Activated CD8-positive, alpha-beta T cell treated with anti-CD3 and anti-CD28 coated beads for 36 hours (primary cell): Measurements from ENCODE around the gene CCDC66. TPM values are rescaled to one million over a fixed set of nuclear protein-coding genes. Genes with fewer than 3 reads are reported as not detected.

Experiments used
- ATAC-seq: fragments of 200-7000 bp; cut with Tn5 transposase; one replicate; pipeline ENCODE4 v1.10.0; 2021; ENCODE audit warnings: mild to moderate bottlenecking, moderate library complexity
- CTCF ChIA-PET: fragments of 350-600 bp; sonication (Branson Sonifier 250); formaldehyde crosslinking; loops from one replicate; lab custom pipeline; 2021; ENCODE audit warnings: antibody characterized with exemption; lab: Charles Lee
- POLR2A ChIA-PET: fragments of 350-600 bp; sonication (Branson Sonifier 250); formaldehyde crosslinking; loops from one replicate; lab custom pipeline; 2021; ENCODE audit warnings: antibody characterized with exemption; lab: Charles Lee
- DNase-seq: peaks from one replicate; pipeline ENCODE4 v3.0.0-alpha.2; 2020
- H3K27ac Mint-ChIP-seq: one replicate; pipeline ENCODE4 v1.8.0; 2021; ENCODE audit warnings: mild to moderate bottlenecking, mixed read lengths
- H3K27me3 Mint-ChIP-seq: one replicate; pipeline ENCODE4 v1.8.0; 2021; ENCODE audit warnings: mixed read lengths
- H3K36me3 Mint-ChIP-seq: one replicate; pipeline ENCODE4 v1.8.0; 2021; ENCODE audit warnings: low read depth, mixed read lengths
- H3K4me1 Mint-ChIP-seq: one replicate; pipeline ENCODE4 v1.8.0; 2021; ENCODE audit warnings: low read depth, mixed read lengths
- H3K4me3 Mint-ChIP-seq: one replicate; pipeline ENCODE4 v1.8.0; 2021; ENCODE audit warnings: mild to moderate bottlenecking, moderate library complexity, mixed read lengths
- H3K9me3 Mint-ChIP-seq: one replicate; pipeline ENCODE4 v1.8.0; 2021; ENCODE audit warnings: mixed read lengths
- CTCF ChIP-seq: fragments of 200-600 bp; IDR thresholded peaks from one replicate; pipeline ENCODE4 v1.8.0; 2022; ENCODE audit warnings: antibody characterized with exemption, mild to moderate bottlenecking
- intact Hi-C: fragments of 100-400 bp; cut with micrococcal nuclease; formaldehyde crosslinking; loops from one replicate; pipeline ENCODE4 v1.10.0; 2022
- total RNA-seq, 2 experiments: library from RNA; stranded (reverse); gene quantifications; one replicate each; pipeline ENCODE4 v1.2.3, GENCODE V29; 2021

CCDC66 gene
- total RNA-seq, 2 experiments from 2014 or later, result 21.1 to 22.1 TPM

- ChIA-PET CTCF (no interaction called here), POLR2A (no interaction called here)
- DNase-seq (no peak), ATAC-seq (no peak)
- Mint-ChIP-seq H3K9me3 (no peaks in the 10 kb centered on the region), H3K4me3 (no peak overlapping the region), H3K4me1 (peaks cover 13% of the 10 kb centered on the region), H3K36me3 (peaks cover 56% of the 10 kb centered on the region), H3K27me3 (no peaks in the 10 kb centered on the region), H3K27ac (peak overlapping the region; percentile 51)
- intact Hi-C loops, result no loop called here
- TF ChIP-seq CTCF, result no peak
Measured at GRCh38 chr3:56621681-56622080, 64.7 kb downstream of the CCDC66 start.

GRCh38 chr3:56622381-56622780 lies 65.4 kb downstream of the CCDC66 start:
- intact Hi-C loops, result no loop called here
- ChIA-PET CTCF (no interaction called here), POLR2A (no interaction called here)
- Mint-ChIP-seq H3K4me3 (no peak overlapping the region), H3K27ac (no peak overlapping the region), H3K9me3 (no peaks in the 10 kb centered on the region), H3K36me3 (peaks cover 57% of the 10 kb centered on the region), H3K27me3 (no peaks in the 10 kb centered on the region), H3K4me1 (peaks cover 13% of the 10 kb centered on the region)
- TF ChIP-seq CTCF, result no peak
- DNase-seq (no peak), ATAC-seq (no peak)

- H3K4me3 Mint-ChIP-seq, result no peak overlapping the region
- H3K4me1 Mint-ChIP-seq, result peaks cover 13% of the 10 kb centered on the region
- H3K9me3 Mint-ChIP-seq, result no peaks in the 10 kb centered on the region
- ATAC-seq, result no peak
- H3K27me3 Mint-ChIP-seq, result no peaks in the 10 kb centered on the region
- intact Hi-C loops, result no loop called here
- CTCF ChIA-PET, result interaction anchor here (3.1 kb wide), 1 partner anchor 11 kb away, joined by 14 read pairs; no protein-coding TSS in a partner anchor
- POLR2A ChIA-PET, result interaction anchor here (0.6 to 2.8 kb wide), 3 partner anchors 11 to 68 kb away, joined by 3 to 8 read pairs (median 3); partner anchors contain the start of gene CCDC66
- H3K36me3 Mint-ChIP-seq, result peaks cover 46% of the 10 kb centered on the region
- DNase-seq, result no peak
- no peak overlapping the region for H3K27ac Mint-ChIP-seq
- TF ChIP-seq CTCF, result no peak
Measured at GRCh38 chr3:56624725-56625124, 67.8 kb downstream of the CCDC66 start.

GRCh38 chr3:56629047-56629446 lies 72.1 kb downstream of the CCDC66 start:
- ATAC-seq, result no peak
- CTCF ChIA-PET, result interaction anchor here (1.1 to 1.6 kb wide), 4 partner anchors 12 to 170 kb away, joined by 3 to 4 read pairs (median 3); partner anchors contain the start of gene TASOR

More at GRCh38 chr3:56629047-56629446, 72.1 kb downstream of the CCDC66 start:
- POLR2A ChIA-PET, result interaction anchor here (0.9 kb wide), 1 partner anchor 16 kb away, joined by 3 read pairs; no protein-coding TSS in a partner anchor
- TF ChIP-seq CTCF, result no peak
- no peak overlapping the region for H3K4me3 Mint-ChIP-seq
- intact Hi-C loops, result no loop called here
- no peak overlapping the region for H3K27ac Mint-ChIP-seq
- peaks cover 8% of the 10 kb centered on the region for H3K4me1 Mint-ChIP-seq
- no peaks in the 10 kb centered on the region for H3K9me3 Mint-ChIP-seq
- no peak for DNase-seq
- H3K36me3 Mint-ChIP-seq, result peaks cover 40% of the 10 kb centered on the region
- no peaks in the 10 kb centered on the region for H3K27me3 Mint-ChIP-seq
